HG03439 (cell line): ENCODE results near the gene TTLL5.
"Not testable (repeated sequence)": the region's sequence is repeated elsewhere in the genome, so short reads cannot be mapped to it uniquely, and the experiment has no call there.

ENCODE experiments used
- ATAC-seq: cut with Tn5 transposase; IDR thresholded peaks from one replicate; pipeline ENCODE4 v1.9.1; 2021; ENCODE audit warnings: mild to moderate bottlenecking, moderate library complexity; ENCODE audit not compliant: unreplicated experiment

TTLL5 gene

GRCh38 chr14:75826599-75826998, 165.6 kb downstream of the TTLL5 start:
- ATAC-seq = no peak

GRCh38 chr14:75827331-75827730, 166.3 kb downstream of the TTLL5 start:
- ATAC-seq = no peak

- ATAC-seq = no peak
Observed at GRCh38 chr14:75829316-75829715, 168.3 kb downstream of the TTLL5 start.

GRCh38 chr14:75831455-75831854, 170.4 kb downstream of the TTLL5 start:
- ATAC-seq = no peak

GRCh38 chr14:75831952-75832351, 170.9 kb downstream of the TTLL5 start:
- ATAC-seq = no peak

- ATAC-seq = no peak
Observed at GRCh38 chr14:75832621-75833297, 171.7 kb downstream of the TTLL5 start.

GRCh38 chr14:75833326-75834020, 172.4 kb downstream of the TTLL5 start:
- ATAC-seq = no peak

GRCh38 chr14:75835156-75835725, 174.2 kb downstream of the TTLL5 start:
- no peak for ATAC-seq

GRCh38 chr14:75835737-75836136, 174.7 kb downstream of the TTLL5 start:
- ATAC-seq = no peak

- ATAC-seq = no peak
Observed at GRCh38 chr14:75837151-75837787, 176.2 kb downstream of the TTLL5 start.

GRCh38 chr14:75840911-75841310, 179.9 kb downstream of the TTLL5 start:
- no peak for ATAC-seq

GRCh38 chr14:75842551-75842950, 181.5 kb downstream of the TTLL5 start:
- ATAC-seq = no peak

GRCh38 chr14:75844486-75844885, 183.4 kb downstream of the TTLL5 start:
- ATAC-seq = no peak

GRCh38 chr14:75845136-75845804, 184.2 kb downstream of the TTLL5 start:
- ATAC-seq = no peak

- not testable (repeated sequence) for ATAC-seq
Observed at GRCh38 chr14:75846694-75847093, 185.6 kb downstream of the TTLL5 start.

GRCh38 chr14:75847584-75847983, 186.5 kb downstream of the TTLL5 start:
- ATAC-seq = no peak

- no peak for ATAC-seq
Observed at GRCh38 chr14:75848167-75848913, 187.3 kb downstream of the TTLL5 start.

- ATAC-seq = no peak
Observed at GRCh38 chr14:75849300-75849895, 188.4 kb downstream of the TTLL5 start.

- ATAC-seq = no peak
Observed at GRCh38 chr14:75851574-75851866, 190.5 kb downstream of the TTLL5 start.

GRCh38 chr14:75854111-75854799, 193.2 kb downstream of the TTLL5 start:
- no peak for ATAC-seq
